Measurements from ENCODE around the gene JMY.

Gene JMY

GRCh38 chr5:79349881-79350280, 114.0 kb downstream of the JMY start:
- H3K27ac ChIP-seq = no peak overlapping the region
- POLR2A ChIA-PET (ENCODE audit: low non-redundant PET) = no interaction called here
- no peak for TF ChIP-seq CTCF (conservative IDR thresholded peaks at IDR 0.05; ENCODE audit: low read depth)
- no peak for DNase-seq (ENCODE audit: low spot score)
- CTCF ChIA-PET = no interaction called here

- no peak overlapping the region for H3K27ac ChIP-seq
- POLR2A ChIA-PET (ENCODE audit: low non-redundant PET) = interaction anchor here (0.7 kb wide), 1 partner anchor 59 kb away, joined by 3 read pairs; no protein-coding TSS in a partner anchor
- no peak for TF ChIP-seq CTCF (conservative IDR thresholded peaks at IDR 0.05; ENCODE audit: low read depth)
- CTCF ChIA-PET = interaction anchor here (0.6 kb wide), 1 partner anchor 155 kb away, joined by 3 read pairs; no protein-coding TSS in a partner anchor
- DNase-seq (ENCODE audit: low spot score) = no peak
Observed at GRCh38 chr5:79357398-79357797, 121.5 kb downstream of the JMY start.
